ENCODE data around the gene INF2.
A peak's percentile ranks its signal among the peaks of the same experiment; 100 is the strongest.
"Not testable (repeated sequence)": the region's sequence is repeated elsewhere in the genome, so short reads cannot be mapped to it uniquely, and the experiment has no call there.

Gene INF2

GRCh38 chr14:104689109-104689880 lies at the start of gene INF2:
Gene INF2, plus strand, starts transcription at chr14:104689618. Its CDS starts 11,748 bp downstream, at chr14:104701366.
- peak; percentile 53 to 64 for DNase-seq

- peak; percentile 24 to 33 for DNase-seq
Observed at GRCh38 chr14:104639885-104640548, 49.4 kb upstream of the INF2 start.

GRCh38 chr14:104640681-104641080 lies 48.7 kb upstream of the INF2 start:
- no peak for DNase-seq

GRCh38 chr14:104641753-104642539 lies 47.5 kb upstream of the INF2 start:
- no peak for DNase-seq

- no peak for DNase-seq
Observed at GRCh38 chr14:104642540-104642868, 46.9 kb upstream of the INF2 start.

- DNase-seq, result no peak
Observed at GRCh38 chr14:104643306-104643705, 46.1 kb upstream of the INF2 start.

- DNase-seq, result no peak
Observed at GRCh38 chr14:104644091-104644635, 45.3 kb upstream of the INF2 start.

GRCh38 chr14:104644656-104645378 lies 44.6 kb upstream of the INF2 start:
- no peak for DNase-seq

- no peak for DNase-seq
Observed at GRCh38 chr14:104647467-104648043, 41.9 kb upstream of the INF2 start.

GRCh38 chr14:104650057-104650980 lies 39.1 kb upstream of the INF2 start:
- DNase-seq, result peak; percentile 57 to 67

- DNase-seq, result no peak
Observed at GRCh38 chr14:104650981-104651875, 38.2 kb upstream of the INF2 start.

- no peak for DNase-seq
Observed at GRCh38 chr14:104651876-104652260, 37.5 kb upstream of the INF2 start.

GRCh38 chr14:104652386-104652785 lies 37.0 kb upstream of the INF2 start:
- DNase-seq, result no peak

- not testable (repeated sequence) for DNase-seq
Observed at GRCh38 chr14:104653130-104653920, 36.1 kb upstream of the INF2 start.

GRCh38 chr14:104654119-104654518 lies 35.3 kb upstream of the INF2 start:
- DNase-seq, result no peak

GRCh38 chr14:104655128-104655848 lies 34.1 kb upstream of the INF2 start:
- DNase-seq, result no peak

GRCh38 chr14:104656014-104656714 lies 33.3 kb upstream of the INF2 start:
- no peak for DNase-seq

- no peak for DNase-seq
Observed at GRCh38 chr14:104657101-104657524, 32.3 kb upstream of the INF2 start.

Data from activated CD4-positive, alpha-beta T cell treated with anti-CD3 and anti-CD28 coated beads for 4 hours (primary cell).